Hepatocyte (in vitro differentiated cells): ENCODE data around the gene HMG20A. TPM values are rescaled to one million over a fixed set of nuclear protein-coding genes. Genes with fewer than 3 reads are reported as not detected.

Experiments used
- DNase-seq: peaks from one replicate; pipeline ENCODE4 v3.0.0-alpha.2; 2016; ENCODE audit warnings: low spot score
- H2AFZ ChIP-seq: fragments of 200-600 bp; sonication (generic); 2 replicates; pipeline ENCODE4 v1.6.0; 2016; ENCODE audit warnings: antibody characterized with exemption, mild to moderate bottlenecking
- H3K27ac ChIP-seq: fragments of 200-600 bp; sonication (generic); 2 replicates; pipeline ENCODE4 v1.5.1; 2016; ENCODE audit warnings: mild to moderate bottlenecking
- H3K27me3 ChIP-seq: fragments of 200-600 bp; sonication (generic); 2 replicates; pipeline ENCODE4 v1.6.1; 2016
- H3K36me3 ChIP-seq: fragments of 200-600 bp; sonication (generic); replicated peaks from 2 replicates; pipeline ENCODE4 v1.5.1; 2016; ENCODE audit warnings: low read depth; ENCODE audit not compliant: insufficient read depth
- H3K4me1 ChIP-seq: fragments of 200-600 bp; sonication (generic); 2 replicates; pipeline ENCODE4 v1.5.1; 2016; ENCODE audit warnings: mild to moderate bottlenecking, moderate library complexity; ENCODE audit not compliant: insufficient read depth
- H3K4me2 ChIP-seq: fragments of 200-600 bp; sonication (generic); 2 replicates; pipeline ENCODE4 v1.6.0; 2016
- H3K4me3 ChIP-seq: fragments of 200-600 bp; sonication (generic); 2 replicates; pipeline ENCODE4 v1.5.1; 2016; ENCODE audit warnings: mild to moderate bottlenecking
- H3K79me2 ChIP-seq: fragments of 200-600 bp; sonication (generic); 2 replicates; pipeline ENCODE4 v1.6.0; 2017; ENCODE audit warnings: mild to moderate bottlenecking
- H3K9me2 ChIP-seq: fragments of 200-600 bp; sonication (generic); replicated peaks from 2 replicates; pipeline ENCODE4 v1.6.0; 2017; ENCODE audit warnings: mild to moderate bottlenecking; ENCODE audit not compliant: insufficient read depth
- H3K9me3 ChIP-seq: fragments of 200-600 bp; sonication (generic); 2 replicates; pipeline ENCODE4 v1.5.1; 2016; ENCODE audit warnings: low read depth, mild to moderate bottlenecking
- H4K20me1 ChIP-seq: fragments of 200-600 bp; sonication (generic); 2 replicates; pipeline ENCODE4 v1.6.0; 2016; ENCODE audit warnings: mild to moderate bottlenecking; ENCODE audit not compliant: insufficient read depth, poor library complexity, severe bottlenecking
- CTCF ChIP-seq: fragments of 200-600 bp; sonication (generic); IDR thresholded peaks from 2 replicates; pipeline ENCODE4 v1.5.1; 2016; ENCODE audit warnings: antibody characterized with exemption, mild to moderate bottlenecking; ENCODE audit not compliant: poor library complexity
- EZH2 ChIP-seq: fragments of 200-600 bp; sonication (generic); IDR thresholded peaks from 2 replicates; pipeline ENCODE4 v1.6.1; 2016; ENCODE audit warnings: antibody characterized with exemption, mild to moderate bottlenecking, borderline replicate concordance
- EZH2phosphoT487 ChIP-seq: fragments of 200-600 bp; sonication (generic); IDR thresholded peaks from one replicate; pipeline ENCODE4 v1.6.1; 2018; ENCODE audit warnings: antibody characterized with exemption, mild to moderate bottlenecking, low read depth, moderate library complexity; ENCODE audit not compliant: unreplicated experiment, severe bottlenecking
- WGBS: methylation state at CpG from one replicate; pipeline ENCODE4 v1.1.6; 2016; ENCODE audit warnings: low lambda C conversion rate; ENCODE audit errors: missing lambda C conversion rate; 5-methylcytosine and 5-hydroxymethylcytosine counted together
- polyA plus RNA-seq: library from polyadenylated mRNA; unstranded; fragments of >200 nt; fragmentation: Nextera tagmentation; extraction: Ambion mirVana; gene quantifications from 2 replicates; pipeline ENCODE4 v1.2.1, GENCODE V29; 2016
- total RNA-seq: library from RNA; depleted of rRNA; stranded (reverse); fragments of >200 nt; gene quantifications from 2 replicates; pipeline ENCODE4 v1.2.3, GENCODE V29; 2014

Gene HMG20A
- total and polyA plus RNA-seq, 2 experiments from 2014 or later: 20.3 to 35.0 TPM

- H3K4me2 ChIP-seq: no peak overlapping the region
- H3K36me3 ChIP-seq: no peaks in the 10 kb centered on the region
- no peak overlapping the region for H3K27ac ChIP-seq
- TF ChIP-seq EZH2 (no peak), CTCF (no peak), EZH2phosphoT487 (no peak)
- H3K4me3 ChIP-seq: no peak overlapping the region
- 100% methylated on average over 1 of the region's 1 CpG for WGBS
- no peak overlapping the region for H2AFZ ChIP-seq
- DNase-seq: no peak
- no peaks in the 10 kb centered on the region for H3K9me3 ChIP-seq
- H3K27me3 ChIP-seq: no peaks in the 10 kb centered on the region
- no peaks in the 10 kb centered on the region for H3K4me1 ChIP-seq
- H4K20me1 ChIP-seq: no peaks in the 10 kb centered on the region
- H3K79me2 ChIP-seq: peaks cover 66% of the 10 kb centered on the region
- H3K9me2 ChIP-seq: no peaks in the 10 kb centered on the region
Observed at GRCh38 chr15:77375133-77375532, 45.6 kb upstream of the HMG20A start.

- no peak overlapping the region for H3K27ac ChIP-seq
- H3K9me2 ChIP-seq: no peaks in the 10 kb centered on the region
- 85% methylated on average over 1 of the region's 1 CpG for WGBS
- H3K4me1 ChIP-seq: no peaks in the 10 kb centered on the region
- H3K4me3 ChIP-seq: no peak overlapping the region
- no peaks in the 10 kb centered on the region for H3K9me3 ChIP-seq
- H3K4me2 ChIP-seq: no peak overlapping the region
- H2AFZ ChIP-seq: no peak overlapping the region
- H4K20me1 ChIP-seq: no peaks in the 10 kb centered on the region
- no peak for DNase-seq
- H3K79me2 ChIP-seq: peaks cover 77% of the 10 kb centered on the region
- no peaks in the 10 kb centered on the region for H3K27me3 ChIP-seq
- TF ChIP-seq CTCF: no peak
- no peak for TF ChIP-seq EZH2phosphoT487
- TF ChIP-seq EZH2: no peak
- H3K36me3 ChIP-seq: no peaks in the 10 kb centered on the region
Observed at GRCh38 chr15:77376770-77377169, 43.9 kb upstream of the HMG20A start.

- no peak for DNase-seq
- no peak for TF ChIP-seq CTCF
- no peak for TF ChIP-seq EZH2phosphoT487
- TF ChIP-seq EZH2: no peak
- H2AFZ ChIP-seq: no peak overlapping the region
- no peaks in the 10 kb centered on the region for H3K36me3 ChIP-seq
- H3K9me2 ChIP-seq: no peaks in the 10 kb centered on the region
- no peaks in the 10 kb centered on the region for H3K27me3 ChIP-seq
- no peaks in the 10 kb centered on the region for H3K4me1 ChIP-seq
- WGBS: 86% methylated on average over 4 of the region's 4 CpGs
- peaks cover 11% of the 10 kb centered on the region for H4K20me1 ChIP-seq
- no peak overlapping the region for H3K27ac ChIP-seq
- no peaks in the 10 kb centered on the region for H3K9me3 ChIP-seq
- H3K4me3 ChIP-seq: no peak overlapping the region
- no peak overlapping the region for H3K4me2 ChIP-seq
- peaks cover 76% of the 10 kb centered on the region for H3K79me2 ChIP-seq
Observed at GRCh38 chr15:77380033-77380432, 40.7 kb upstream of the HMG20A start.

- TF ChIP-seq CTCF (no peak), EZH2phosphoT487 (no peak), EZH2 (no peak)
- H3K4me1 ChIP-seq: no peaks in the 10 kb centered on the region
- H3K36me3 ChIP-seq: no peaks in the 10 kb centered on the region
- no peak overlapping the region for H3K4me3 ChIP-seq
- H3K27me3 ChIP-seq: no peaks in the 10 kb centered on the region
- H3K79me2 ChIP-seq: peaks cover 93% of the 10 kb centered on the region
- H4K20me1 ChIP-seq: peaks cover 42% of the 10 kb centered on the region
- no peak for DNase-seq
- no peak overlapping the region for H2AFZ ChIP-seq
- no peaks in the 10 kb centered on the region for H3K9me2 ChIP-seq
- no peak overlapping the region for H3K4me2 ChIP-seq
- H3K9me3 ChIP-seq: no peaks in the 10 kb centered on the region
- H3K27ac ChIP-seq: no peak overlapping the region
Observed at GRCh38 chr15:77384086-77384485, 36.6 kb upstream of the HMG20A start.
